Measurements from ENCODE around the gene IP6K3. TPM values are rescaled to one million over a fixed set of nuclear protein-coding genes. Genes with fewer than 3 reads are reported as not detected.

IP6K3 gene
- total and polyA plus RNA-seq, 2 donors (not counting 1 experiment from before 2014, with no cell fraction given) = not detected

- H3K27ac ChIP-seq (ENCODE audit: low read length in 2 of 2) = no peak overlapping the region
These were observed 62.9 kb downstream of the IP6K3 start for GRCh38 chr6:33683576-33684427.

More at GRCh38 chr6:33683576-33684427, 62.9 kb downstream of the IP6K3 start:
- intact Hi-C loops (cut with micrococcal nuclease) = no loop called here
- TF ChIP-seq CTCF (IDR thresholded peaks at IDR 0.05) (no peak), EZH2 (IDR thresholded peaks at IDR 0.05; ENCODE audit: borderline replicate concordance, insufficient read depth, low read depth, low read length, poor library complexity, severe bottlenecking) (no peak)
- Mint-ChIP-seq H3K27me3 (no peaks in the 10 kb centered on the region), H3K9me3 (ENCODE audit: insufficient read depth) (no peaks in the 10 kb centered on the region), H3K27ac (no peak overlapping the region), H3K4me1 (peaks cover 4% of the 10 kb centered on the region), H3K4me3 (no peak overlapping the region)
- POLR2A ChIA-PET = no interaction called here
- ATAC-seq (ENCODE audit: low read depth) (no peak), DNase-seq (no peak)
- Histone ChIP-seq H2AFZ (ENCODE audit: insufficient read depth, low read depth, low read length, poor library complexity, severe bottlenecking) (no peak overlapping the region), H4K20me1 (ENCODE audit: control insufficient read depth, insufficient read depth, low read length, poor library complexity, severe bottlenecking) (no peaks in the 10 kb centered on the region), H3K36me3 (replicated peaks in 1 of 2; ENCODE audit: control extremely low read depth in 1 of 2, control insufficient read depth in 1 of 2, extremely low read depth in 1 of 2, insufficient read depth in 2 of 2, low read length in 1 of 2) (peaks cover 0 to 86% of the 10 kb centered on the region in 2 experiments), H3K9ac (ENCODE audit: low read length) (no peak overlapping the region), H3K4me2 (replicated peaks; ENCODE audit: low read depth, low read length, poor library complexity, severe bottlenecking) (no peak overlapping the region), H3K27me3 (replicated peaks in 1 of 4; ENCODE audit: control extremely low read depth in 1 of 4, control insufficient read depth in 3 of 4, insufficient read depth in 4 of 4, low read length in 3 of 4) (no peaks in the 10 kb centered on the region), H3K4me1 (ENCODE audit: control insufficient read depth in 2 of 2, insufficient read depth in 2 of 2, low read length in 2 of 2) (peaks cover 0 to 4% of the 10 kb centered on the region in 2 donors), H3K9me3 (ENCODE audit: control extremely low read depth in 1 of 3, control insufficient read depth in 2 of 3, insufficient read depth in 1 of 3, low read length in 2 of 3) (no peaks in the 10 kb centered on the region), H3K4me3 (ENCODE audit: control extremely low read depth in 1 of 5, extremely low read depth in 1 of 5, insufficient read depth in 1 of 5, low read depth in 2 of 5, low read length in 4 of 5) (no peak overlapping the region), H3K79me2 (ENCODE audit: control insufficient read depth, insufficient read depth, low read length) (no peaks in the 10 kb centered on the region)
- CTCF ChIA-PET = interaction anchor here (1.0 to 1.7 kb wide), 2 partner anchors 13 to 17 kb away, joined by 3 to 10 read pairs; no protein-coding TSS in a partner anchor
- WGBS (ENCODE audit: insufficient coverage) = 95% methylated on average over 19 of the region's 19 CpGs
